Right lobe of liver (tissue), 4 donors: ENCODE results near the gene SLC7A9.

ENCODE experiments used
- POLR2A ChIP-seq: fragments of 450-650 bp; IDR thresholded peaks from one replicate; pipeline ENCODE4 v1.6.1; 2017; ENCODE audit warnings: antibody characterized with exemption, mild to moderate bottlenecking
- TF ChIP-seq, protein P1 (sequence below), 4 donors: fragments of 200-600 bp in 3 of 4; fragments of 450-650 bp in 1 of 4; IDR thresholded peaks; one replicate each; pipeline versions ENCODE4 v1.5.1 to v1.8.0; 2016 to 2022; ENCODE audit warnings: antibody characterized with exemption in 4 of 4, mild to moderate bottlenecking in 2 of 4
- donor health status: DM: no; HTN: no; CAD: no.
- donor health status: DM: no; HTN: no; CAD: no.
- donor health status: DM: no; HTN: yes; CAD: no.

DNA sequence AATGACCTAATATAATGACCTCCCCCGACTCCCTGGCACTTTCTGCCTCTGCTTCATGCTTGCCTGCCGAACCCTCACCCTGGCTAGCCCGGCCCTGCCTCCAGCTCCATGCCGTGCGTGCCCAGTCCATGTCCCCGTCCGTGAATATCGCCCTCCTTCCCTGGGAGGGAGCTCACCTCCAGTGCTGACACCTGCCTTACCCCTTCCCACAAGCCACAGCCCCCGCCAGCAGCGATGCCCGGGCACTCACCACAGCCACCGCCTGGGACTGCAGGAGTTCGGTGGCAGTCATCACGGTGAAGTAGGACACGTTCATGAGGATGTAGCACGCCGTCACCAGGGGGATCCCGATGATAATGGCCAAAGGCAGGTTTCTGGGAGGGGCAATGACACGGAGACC, 10.0 kb downstream of the SLC7A9 start:
- TF ChIP-seq, protein P1, sequence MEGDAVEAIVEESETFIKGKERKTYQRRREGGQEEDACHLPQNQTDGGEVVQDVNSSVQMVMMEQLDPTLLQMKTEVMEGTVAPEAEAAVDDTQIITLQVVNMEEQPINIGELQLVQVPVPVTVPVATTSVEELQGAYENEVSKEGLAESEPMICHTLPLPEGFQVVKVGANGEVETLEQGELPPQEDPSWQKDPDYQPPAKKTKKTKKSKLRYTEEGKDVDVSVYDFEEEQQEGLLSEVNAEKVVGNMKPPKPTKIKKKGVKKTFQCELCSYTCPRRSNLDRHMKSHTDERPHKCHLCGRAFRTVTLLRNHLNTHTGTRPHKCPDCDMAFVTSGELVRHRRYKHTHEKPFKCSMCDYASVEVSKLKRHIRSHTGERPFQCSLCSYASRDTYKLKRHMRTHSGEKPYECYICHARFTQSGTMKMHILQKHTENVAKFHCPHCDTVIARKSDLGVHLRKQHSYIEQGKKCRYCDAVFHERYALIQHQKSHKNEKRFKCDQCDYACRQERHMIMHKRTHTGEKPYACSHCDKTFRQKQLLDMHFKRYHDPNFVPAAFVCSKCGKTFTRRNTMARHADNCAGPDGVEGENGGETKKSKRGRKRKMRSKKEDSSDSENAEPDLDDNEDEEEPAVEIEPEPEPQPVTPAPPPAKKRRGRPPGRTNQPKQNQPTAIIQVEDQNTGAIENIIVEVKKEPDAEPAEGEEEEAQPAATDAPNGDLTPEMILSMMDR (IDR thresholded peaks at IDR 0.05) = no peak
- TF ChIP-seq POLR2A = no peak
